H1 (cell line): ENCODE measurements around the gene C1orf174. TPM values are rescaled to one million over a fixed set of nuclear protein-coding genes. Genes with fewer than 3 reads are reported as not detected.
A peak's percentile ranks its signal among the peaks of the same experiment; 100 is the strongest.

Experiments
- BACH1 ChIP-seq: IDR thresholded peaks from 2 replicates; pipeline ENCODE4 v1.6.1; 2012; ENCODE audit warnings: low read length, improper control_type of control experiment
- CHD1 ChIP-seq: IDR thresholded peaks from 2 replicates; pipeline ENCODE4 v1.6.1; 2012; ENCODE audit warnings: low read depth, low read length, improper control_type of control experiment
- CREB1 ChIP-seq: IDR thresholded peaks from 2 replicates; pipeline ENCODE4 v1.6.1; 2012; ENCODE audit warnings: inconsistent platforms
- EGR1 ChIP-seq: IDR thresholded peaks from 2 replicates; pipeline ENCODE4 v1.6.1; 2011; ENCODE audit warnings: low read depth, low read length, borderline replicate concordance
- EP300 ChIP-seq, 2 experiments: IDR thresholded peaks; 1 replicate in 1 of 2; 2 replicates in 1 of 2; pipeline ENCODE4 v1.6.1; 2011 to 2012; ENCODE audit warnings: low read depth in 2 of 2, low read length in 2 of 2, mild to moderate bottlenecking in 2 of 2, borderline replicate concordance in 1 of 2, inconsistent platforms in 1 of 2, moderate library complexity in 1 of 2
- GTF2F1 ChIP-seq: IDR thresholded peaks from 2 replicates; pipeline ENCODE4 v1.6.1; 2012; ENCODE audit warnings: low read depth, low read length, improper control_type of control experiment, borderline replicate concordance
- KDM1A ChIP-seq: fragments of 200-600, 300-600 bp; sonication (generic); IDR thresholded peaks from 2 replicates; pipeline ENCODE4 v1.7.1; 2016; ENCODE audit warnings: mild to moderate bottlenecking, low read length, borderline replicate concordance
- KDM4A ChIP-seq: IDR thresholded peaks from one replicate; pipeline ENCODE4 v1.7.1; 2012; ENCODE audit warnings: low read depth, mild to moderate bottlenecking, moderate library complexity, low read length, inconsistent platforms; ENCODE audit not compliant: severe bottlenecking
- POLR2A ChIP-seq, 2 experiments: IDR thresholded peaks; 1 replicate in 1 of 2; 2 replicates in 1 of 2; pipeline ENCODE4 v1.6.1; 2011; ENCODE audit warnings: low read depth in 2 of 2, low read length in 2 of 2, mild to moderate bottlenecking in 2 of 2; ENCODE audit errors: control extremely low read depth in 1 of 2
- SIN3A ChIP-seq, 2 experiments: IDR thresholded peaks in 1 of 2; conservative IDR thresholded peaks in 1 of 2; 2 replicates each; pipeline ENCODE4 v1.6.1; 2011 to 2012; ENCODE audit warnings: low read length in 2 of 2, improper control_type of control experiment in 1 of 2, low read depth in 1 of 2, mild to moderate bottlenecking in 1 of 2
- SIX5 ChIP-seq: IDR thresholded peaks from 2 replicates; pipeline ENCODE4 v1.6.1; 2011; ENCODE audit warnings: mild to moderate bottlenecking, low read depth, low read length
- SRF ChIP-seq: IDR thresholded peaks from 2 replicates; pipeline ENCODE4 v1.6.1; 2011; ENCODE audit warnings: mild to moderate bottlenecking, low read depth, low read length, moderate library complexity
- TAF1 ChIP-seq: IDR thresholded peaks from 2 replicates; pipeline ENCODE4 v1.6.1; 2011; ENCODE audit warnings: mild to moderate bottlenecking, low read depth, low read length
- TCF12 ChIP-seq: IDR thresholded peaks from 2 replicates; pipeline ENCODE4 v1.6.1; 2011; ENCODE audit warnings: low read depth, mild to moderate bottlenecking, low read length
- ZNF274 ChIP-seq: IDR thresholded peaks from 2 replicates; pipeline ENCODE4 v1.7.0; 2012; ENCODE audit warnings: low read length, borderline replicate concordance; ENCODE audit errors: extremely low read depth
- polyA plus RNA-seq, 7 experiments: library from polyadenylated mRNA; depleted of rRNA in 3 of 7; stranded (reverse) in 5 of 7; unstranded in 2 of 7; fragments of >200 nt in 5 of 7; fragments of 200-250 nt in 2 of 7; gene quantifications; 1 replicate in 5 of 7; 2 replicates in 1 of 7; 4 replicates in 1 of 7; pipeline versions ENCODE4 v1.2.1 to v1.2.3, GENCODE V29; 2011 to 2013; ENCODE audit warnings: missing spikeins in 2 of 7, mixed read lengths in 2 of 7
- total RNA-seq: library from RNA; stranded (reverse); fragmentation: NEBNext Ultra II Directional; extraction: Animal tissue kit (Norgen Biotek cat#: 25700); gene quantifications from 2 replicates; pipeline ENCODE4 v1.2.1, GENCODE V29; 2021
- TF ChIP-seq, protein P1 (sequence below): IDR thresholded peaks from 2 replicates; pipeline ENCODE4 v1.6.1; 2012; ENCODE audit warnings: inconsistent platforms
- TF ChIP-seq, protein P2 (sequence below): IDR thresholded peaks from 2 replicates; pipeline ENCODE4 v1.6.1; 2011; ENCODE audit warnings: low read length, improper control_type of control experiment
- TF ChIP-seq, protein P3 (sequence below), 3 experiments: IDR thresholded peaks; 1 replicate in 2 of 3; 2 replicates in 1 of 3; pipeline versions ENCODE4 v1.5.1 to v1.6.1; 2011; ENCODE audit warnings: low read length in 3 of 3, mild to moderate bottlenecking in 3 of 3, inconsistent platforms in 2 of 3, low read depth in 1 of 3, moderate library complexity in 1 of 3; ENCODE audit not compliant: insufficient read depth in 1 of 3; ENCODE audit errors: control extremely low read depth in 1 of 3
- TF ChIP-seq, protein P4 (sequence below): IDR thresholded peaks from 2 replicates; pipeline ENCODE4 v1.6.1; 2012; ENCODE audit warnings: inconsistent platforms

Gene C1orf174
- total and polyA plus RNA-seq, 2 of the 8 experiments (the other 6 are each of a cell fraction or from before 2014, with no cell fraction given): 28.4 to 32.4 TPM

DNA sequence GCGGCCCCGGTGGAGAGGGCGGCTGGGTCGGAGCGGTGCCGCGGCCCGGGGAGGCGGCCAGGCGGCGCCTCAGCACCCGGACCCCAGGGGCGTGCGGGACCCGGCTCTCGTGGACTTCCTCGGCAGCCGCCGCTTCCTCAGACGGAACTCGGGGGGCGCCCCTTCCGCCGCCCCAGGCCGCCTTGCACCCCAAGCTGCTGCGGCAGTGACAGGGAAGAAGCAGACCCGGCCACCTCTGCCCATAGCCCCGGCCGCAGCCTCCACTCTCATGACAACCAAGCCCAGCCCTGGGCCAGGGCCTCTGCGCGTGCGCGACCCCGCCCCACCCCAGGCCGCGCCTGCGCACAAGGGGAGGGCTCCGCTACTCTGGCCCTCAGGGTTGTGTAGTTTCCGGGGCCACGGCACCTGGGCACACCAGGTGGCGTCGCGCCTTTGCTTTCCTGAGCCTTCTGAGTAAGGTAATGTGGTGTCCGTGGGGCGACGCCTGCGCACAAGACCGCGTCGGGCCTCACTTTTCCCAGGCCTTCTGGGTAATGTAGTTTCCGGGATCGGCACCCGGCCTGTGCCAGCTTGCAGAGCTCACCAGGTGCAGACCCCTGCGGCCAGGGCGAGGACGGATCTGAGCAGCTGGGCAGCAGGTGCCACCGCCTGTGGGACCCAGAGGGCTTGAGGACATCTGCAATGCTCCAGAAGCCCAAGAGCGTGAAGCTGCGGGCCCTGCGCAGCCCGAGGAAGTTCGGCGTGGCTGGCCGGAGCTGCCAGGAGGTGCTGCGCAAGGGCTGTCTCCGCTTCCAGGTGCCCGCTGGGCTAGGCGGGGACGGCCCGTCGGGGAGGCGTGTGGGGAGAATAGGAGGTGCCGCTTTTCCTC lies 42.9 kb downstream of the C1orf174 start, which contains the start of the genes CEP104 and DFFB (continued):
- TF ChIP-seq, protein P1, sequence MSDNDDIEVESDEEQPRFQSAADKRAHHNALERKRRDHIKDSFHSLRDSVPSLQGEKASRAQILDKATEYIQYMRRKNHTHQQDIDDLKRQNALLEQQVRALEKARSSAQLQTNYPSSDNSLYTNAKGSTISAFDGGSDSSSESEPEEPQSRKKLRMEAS: peak; percentile 68; the same call in 1 of the 2 replicates
- TF ChIP-seq EP300 (IDR thresholded peaks at IDR 0.05; ENCODE audit: borderline replicate concordance in 1 of 2, low read depth in 2 of 2, low read length in 2 of 2) (no peak), SRF (0 out of 2 replicates have a peak, but pooled peaks have one; percentile 9), TAF1 (no peak), GTF2F1 (no peak), TCF12 (peak; percentile 83), KDM4A (peak; percentile 89), KDM1A (no peak), CREB1 (peak; percentile 94), SIX5 (peak; percentile 62), EGR1 (no peak), BACH1 (peak; percentile 74), SIN3A (conservative IDR thresholded peaks at IDR 0.05 in 1 of 2, IDR thresholded peaks at IDR 0.05 in 1 of 2; ENCODE audit: low read depth in 1 of 2, low read length in 2 of 2) (peak in 1 of 2 experiments; percentile 58; a peak in 2 of 4 replicates), CHD1 (no peak), ZNF274 (no peak), POLR2A (IDR thresholded peaks at IDR 0.05; ENCODE audit: control extremely low read depth in 1 of 2, low read depth in 2 of 2, low read length in 2 of 2) (no peak)
- TF ChIP-seq, protein P2, sequence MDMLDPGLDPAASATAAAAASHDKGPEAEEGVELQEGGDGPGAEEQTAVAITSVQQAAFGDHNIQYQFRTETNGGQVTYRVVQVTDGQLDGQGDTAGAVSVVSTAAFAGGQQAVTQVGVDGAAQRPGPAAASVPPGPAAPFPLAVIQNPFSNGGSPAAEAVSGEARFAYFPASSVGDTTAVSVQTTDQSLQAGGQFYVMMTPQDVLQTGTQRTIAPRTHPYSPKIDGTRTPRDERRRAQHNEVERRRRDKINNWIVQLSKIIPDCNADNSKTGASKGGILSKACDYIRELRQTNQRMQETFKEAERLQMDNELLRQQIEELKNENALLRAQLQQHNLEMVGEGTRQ: no peak
- TF ChIP-seq, protein P3, sequence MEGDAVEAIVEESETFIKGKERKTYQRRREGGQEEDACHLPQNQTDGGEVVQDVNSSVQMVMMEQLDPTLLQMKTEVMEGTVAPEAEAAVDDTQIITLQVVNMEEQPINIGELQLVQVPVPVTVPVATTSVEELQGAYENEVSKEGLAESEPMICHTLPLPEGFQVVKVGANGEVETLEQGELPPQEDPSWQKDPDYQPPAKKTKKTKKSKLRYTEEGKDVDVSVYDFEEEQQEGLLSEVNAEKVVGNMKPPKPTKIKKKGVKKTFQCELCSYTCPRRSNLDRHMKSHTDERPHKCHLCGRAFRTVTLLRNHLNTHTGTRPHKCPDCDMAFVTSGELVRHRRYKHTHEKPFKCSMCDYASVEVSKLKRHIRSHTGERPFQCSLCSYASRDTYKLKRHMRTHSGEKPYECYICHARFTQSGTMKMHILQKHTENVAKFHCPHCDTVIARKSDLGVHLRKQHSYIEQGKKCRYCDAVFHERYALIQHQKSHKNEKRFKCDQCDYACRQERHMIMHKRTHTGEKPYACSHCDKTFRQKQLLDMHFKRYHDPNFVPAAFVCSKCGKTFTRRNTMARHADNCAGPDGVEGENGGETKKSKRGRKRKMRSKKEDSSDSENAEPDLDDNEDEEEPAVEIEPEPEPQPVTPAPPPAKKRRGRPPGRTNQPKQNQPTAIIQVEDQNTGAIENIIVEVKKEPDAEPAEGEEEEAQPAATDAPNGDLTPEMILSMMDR (IDR thresholded peaks at IDR 0.05; ENCODE audit: control extremely low read depth in 1 of 3, insufficient read depth in 1 of 3, low read depth in 1 of 3, low read length in 3 of 3): peak; percentile 21 to 42 (median 29); a peak in 3 of 4 replicates
- TF ChIP-seq, protein P4, sequence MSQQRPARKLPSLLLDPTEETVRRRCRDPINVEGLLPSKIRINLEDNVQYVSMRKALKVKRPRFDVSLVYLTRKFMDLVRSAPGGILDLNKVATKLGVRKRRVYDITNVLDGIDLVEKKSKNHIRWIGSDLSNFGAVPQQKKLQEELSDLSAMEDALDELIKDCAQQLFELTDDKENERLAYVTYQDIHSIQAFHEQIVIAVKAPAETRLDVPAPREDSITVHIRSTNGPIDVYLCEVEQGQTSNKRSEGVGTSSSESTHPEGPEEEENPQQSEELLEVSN: peak; percentile 62
